Kidney (tissue), 14 donors: Measurements from ENCODE around the gene CNTN5. TPM values are rescaled to one million over a fixed set of nuclear protein-coding genes. Genes with fewer than 3 reads are reported as not detected.

Source experiments
- DNase-seq, 5 donors: peaks; one replicate each; pipeline ENCODE4 v3.0.0-alpha.2; 2013 to 2020
- FAIRE-seq: peaks from 2 replicates; lab custom pipeline; 2012; peaks lifted over from hg19 to GRCh38; lab: Jason Lieb, UNC
- H3K27ac ChIP-seq, 2 donors: one replicate each; pipeline ENCODE4 v1.7.0; 2013; ENCODE audit warnings: low read depth in 2 of 2, low read length in 2 of 2, inconsistent platforms in 1 of 2
- H3K27me3 ChIP-seq: one replicate; pipeline ENCODE4 v1.7.1; 2013; ENCODE audit warnings: low read length, inconsistent platforms; ENCODE audit not compliant: control insufficient read depth, insufficient read depth
- H3K36me3 ChIP-seq, 3 donors: one replicate each; pipeline versions ENCODE4 v1.7.0 to v1.7.1; 2013; ENCODE audit warnings: low read length in 3 of 3, control low read depth in 1 of 3, inconsistent platforms in 1 of 3; ENCODE audit not compliant: insufficient read depth in 3 of 3, control insufficient read depth in 2 of 3
- H3K4me1 ChIP-seq, 3 donors: one replicate each; pipeline versions ENCODE4 v1.7.0 to v1.7.1; 2013; ENCODE audit warnings: low read length in 3 of 3, inconsistent platforms in 1 of 3, low read depth in 1 of 3; ENCODE audit not compliant: control insufficient read depth in 2 of 3, insufficient read depth in 2 of 3
- H3K4me3 ChIP-seq, 3 donors: one replicate each; pipeline versions ENCODE4 v1.7.0 to v1.8.1; 2013; ENCODE audit warnings: low read length in 3 of 3, control low read depth in 1 of 3, inconsistent platforms in 1 of 3
- H3K9ac ChIP-seq, 3 donors: one replicate each; pipeline versions ENCODE4 v1.7.0 to v1.7.1; 2013; ENCODE audit warnings: low read length in 3 of 3, control low read depth in 1 of 3, inconsistent platforms in 1 of 3
- H3K9me3 ChIP-seq, 3 donors: one replicate each; pipeline versions ENCODE4 v1.7.0 to v1.7.1; 2013; ENCODE audit warnings: low read length in 3 of 3, control low read depth in 1 of 3, inconsistent platforms in 1 of 3; ENCODE audit not compliant: control insufficient read depth in 2 of 3, insufficient read depth in 1 of 3
- CTCF ChIP-seq: IDR thresholded peaks from 3 replicates; pipeline ENCODE4 v1.5.1; 2012; ENCODE audit warnings: mild to moderate bottlenecking, moderate library complexity, borderline replicate concordance; ENCODE audit not compliant: insufficient read depth; ENCODE audit errors: extremely low read depth
- intact Hi-C: fragments of 100-400 bp; cut with DNase I; formaldehyde crosslinking; loops from one replicate; pipeline ENCODE4 v1.11.1; 2022
- polyA plus RNA-seq: library from polyadenylated mRNA; stranded (reverse); fragments of 350-450 nt; fragmentation: Illumina TruSeq; extraction: RNeasy Lipid Tissue Mini Kit (QIAGEN cat#74804); gene quantifications from one replicate; pipeline ENCODE4 v1.2.3, GENCODE V29; 2014; ENCODE audit warnings: low read depth, low replicate concordance; ENCODE audit not compliant: insufficient read depth
- total RNA-seq: library from RNA; stranded (reverse); fragmentation: NEBNext Ultra II Directional; extraction: Animal tissue kit (Norgen Biotek cat#: 25700); gene quantifications from one replicate; pipeline ENCODE4 v1.2.1, GENCODE V29; 2021
- donor health status: control.
- donor health status: control.
- donor health status: control.
- donor health status: control.
- donor health status: control.
- donor health status: DM: yes; HTN: yes; CAD: no.
- donor health status: Normal renal cell carcinoma (clear cell type).

CNTN5 gene
- total and polyA plus RNA-seq, 2 donors from 2014 or later = 0.11 to 0.66 TPM

GRCh38 chr11:100098560-100098959 lies 1077.8 kb downstream of the CNTN5 start:
- no peak overlapping the region for H3K4me3 ChIP-seq
- no peaks in the 10 kb centered on the region for H3K36me3 ChIP-seq
- H3K27me3 ChIP-seq = no peaks in the 10 kb centered on the region
- FAIRE-seq (no peak), DNase-seq (no peak)
- no peak for TF ChIP-seq CTCF
- intact Hi-C loops = no loop called here
- no peak overlapping the region for H3K27ac ChIP-seq
- H3K4me1 ChIP-seq = no peaks in the 10 kb centered on the region
- no peaks in the 10 kb centered on the region for H3K9me3 ChIP-seq
- no peak overlapping the region for H3K9ac ChIP-seq

GRCh38 chr11:100105255-100105981 lies 1084.7 kb downstream of the CNTN5 start:
- intact Hi-C loops = no loop called here

DNA sequence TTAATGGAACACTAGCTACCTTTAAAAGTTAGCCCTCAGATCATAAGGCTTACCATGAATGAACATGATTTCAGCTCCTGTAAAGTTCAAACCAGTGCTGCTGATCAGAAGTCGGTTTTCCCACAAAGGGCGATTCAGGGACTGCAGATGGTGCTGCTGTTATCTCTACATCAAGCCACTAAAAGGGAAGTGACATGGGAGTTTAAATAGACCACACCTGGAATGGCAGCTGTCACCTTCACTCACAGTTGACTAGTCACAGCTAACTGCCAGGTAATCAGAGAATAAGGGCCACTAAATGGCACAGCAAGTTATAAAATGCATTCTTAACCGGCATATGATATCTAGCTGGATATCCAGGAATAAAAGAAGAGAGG lies 1085.2 kb downstream of the CNTN5 start:
- no peaks in the 10 kb centered on the region for H3K36me3 ChIP-seq
- TF ChIP-seq CTCF = no peak
- no peak overlapping the region for H3K4me3 ChIP-seq
- no peaks in the 10 kb centered on the region for H3K9me3 ChIP-seq
- peaks cover 0 to 2% (median 0%) of the 10 kb centered on the region in 3 donors for H3K4me1 ChIP-seq
- intact Hi-C loops = no loop called here
- H3K9ac ChIP-seq = no peak overlapping the region
- FAIRE-seq = no peak
- peak in 2 of 5 donors; percentile 2 to 5 for DNase-seq
- no peaks in the 10 kb centered on the region for H3K27me3 ChIP-seq
- no peak overlapping the region for H3K27ac ChIP-seq

More at GRCh38 chr11:100105255-100105981, 1084.7 kb downstream of the CNTN5 start:
- no peak overlapping the region for H3K27ac ChIP-seq
- H3K9me3 ChIP-seq = no peaks in the 10 kb centered on the region
- H3K36me3 ChIP-seq = no peaks in the 10 kb centered on the region
- no peak overlapping the region for H3K4me3 ChIP-seq
- DNase-seq (no peak), FAIRE-seq (no peak)
- H3K27me3 ChIP-seq = no peaks in the 10 kb centered on the region
- H3K9ac ChIP-seq = no peak overlapping the region
- H3K4me1 ChIP-seq = peaks cover 0 to 2% (median 0%) of the 10 kb centered on the region in 3 donors
- TF ChIP-seq CTCF = no peak
